BE2C (cell line): ENCODE measurements around the gene TMEM163.

Experiments used
- DNase-seq: peaks from one replicate; pipeline ENCODE4 v3.0.0-alpha.2; 2020
- H3K27me3 ChIP-seq: fragments of 250-450 bp; sonication (Bioruptor Pico); 2 replicates; pipeline ENCODE4 v1.5.1; 2020; ENCODE audit warnings: mild to moderate bottlenecking
- H3K36me3 ChIP-seq: fragments of 250-450 bp; sonication (Bioruptor Pico); 2 replicates; pipeline ENCODE4 v1.5.1; 2020; ENCODE audit warnings: mild to moderate bottlenecking
- H3K4me1 ChIP-seq: fragments of 250-450 bp; sonication (Bioruptor Pico); 2 replicates; pipeline ENCODE4 v1.5.1; 2020
- H3K4me3 ChIP-seq: 2 replicates; pipeline ENCODE4 v1.5.1; 2011; ENCODE audit warnings: low read depth, low read length
- H3K9me3 ChIP-seq: fragments of 250-450 bp; sonication (Bioruptor Pico); 2 replicates; pipeline ENCODE4 v1.5.1; 2020
- CTCF ChIP-seq: IDR thresholded peaks from 2 replicates; pipeline ENCODE4 v1.5.1; 2012; ENCODE audit warnings: mild to moderate bottlenecking, low read depth, low read length

The TMEM163 gene

GRCh38 chr2:134706587-134707329 lies 12.0 kb downstream of the TMEM163 start:
- no peak for DNase-seq
- H3K27me3 ChIP-seq: no peaks in the 10 kb centered on the region
- TF ChIP-seq CTCF: no peak
- H3K36me3 ChIP-seq: no peaks in the 10 kb centered on the region
- 0 out of 2 replicates have a peak overlapping the region, but pooled peaks have one; percentile 8 for H3K4me3 ChIP-seq
- no peaks in the 10 kb centered on the region for H3K9me3 ChIP-seq
- H3K4me1 ChIP-seq: no peaks in the 10 kb centered on the region

- no peak for DNase-seq
- no peaks in the 10 kb centered on the region for H3K36me3 ChIP-seq
- TF ChIP-seq CTCF: no peak
- H3K27me3 ChIP-seq: no peaks in the 10 kb centered on the region
- no peaks in the 10 kb centered on the region for H3K4me1 ChIP-seq
- no peaks in the 10 kb centered on the region for H3K9me3 ChIP-seq
- H3K4me3 ChIP-seq: no peak overlapping the region
Observed at GRCh38 chr2:134705861-134706586, 12.8 kb downstream of the TMEM163 start.

GRCh38 chr2:134704173-134704572 lies 14.6 kb downstream of the TMEM163 start:
- no peak for TF ChIP-seq CTCF
- no peak overlapping the region for H3K4me3 ChIP-seq
- H3K4me1 ChIP-seq: no peaks in the 10 kb centered on the region
- H3K9me3 ChIP-seq: no peaks in the 10 kb centered on the region
- H3K27me3 ChIP-seq: no peaks in the 10 kb centered on the region
- no peaks in the 10 kb centered on the region for H3K36me3 ChIP-seq
- no peak for DNase-seq

GRCh38 chr2:134703426-134703825 lies 15.4 kb downstream of the TMEM163 start:
- Histone ChIP-seq H3K9me3 (no peaks in the 10 kb centered on the region), H3K36me3 (no peaks in the 10 kb centered on the region)
- no peak for DNase-seq

GRCh38 chr2:134700730-134701129 lies 18.1 kb downstream of the TMEM163 start:
- Histone ChIP-seq H3K36me3 (no peaks in the 10 kb centered on the region), H3K4me3 (no peak overlapping the region), H3K4me1 (no peaks in the 10 kb centered on the region), H3K9me3 (no peaks in the 10 kb centered on the region), H3K27me3 (no peaks in the 10 kb centered on the region)
- DNase-seq: no peak
- no peak for TF ChIP-seq CTCF

More at GRCh38 chr2:134703426-134703825, 15.4 kb downstream of the TMEM163 start:
- no peaks in the 10 kb centered on the region for H3K27me3 ChIP-seq
- TF ChIP-seq CTCF: no peak
- no peaks in the 10 kb centered on the region for H3K4me1 ChIP-seq
- H3K4me3 ChIP-seq: no peak overlapping the region

- Histone ChIP-seq H3K4me1 (no peaks in the 10 kb centered on the region), H3K4me3 (no peak overlapping the region), H3K27me3 (no peaks in the 10 kb centered on the region), H3K36me3 (no peaks in the 10 kb centered on the region), H3K9me3 (no peaks in the 10 kb centered on the region)
- TF ChIP-seq CTCF: no peak
- DNase-seq: no peak
Observed at GRCh38 chr2:134694411-134694810, 24.4 kb downstream of the TMEM163 start.
